IMR-90 (cell line): ENCODE measurements around the gene CSPG5. TPM values are rescaled to one million over a fixed set of nuclear protein-coding genes. Genes with fewer than 3 reads are reported as not detected.

Experiments used
- ATAC-seq: fragments of 200-7000 bp; cut with Tn5 transposase; 2 replicates; pipeline ENCODE4 v1.9.1; 2020; ENCODE audit warnings: low read depth, mild to moderate bottlenecking, moderate library complexity
- BruUV-seq: library from RNA; stranded (reverse); fragments of 400-500 nt; replicated peaks from 2 replicates; lab custom pipeline; 2021; lab: Mats Ljungman, UMichigan
- CTCF ChIA-PET: fragments of 300-600 bp; formaldehyde crosslinking; extraction: SDS; loops from one replicate; lab custom pipeline; 2021; ENCODE audit warnings: antibody characterized with exemption; lab: Yijun Ruan, JAX
- POLR2A ChIA-PET: fragments of 300-600 bp; sonication (Branson Sonifier 250); formaldehyde crosslinking; loops from one replicate; lab custom pipeline; 2022; ENCODE audit warnings: antibody characterized with exemption; ENCODE audit not compliant: unreplicated experiment; lab: Charles Lee
- DNase-seq: peaks from one replicate; pipeline ENCODE4 v3.0.0; 2013
- H2AFZ ChIP-seq: replicated peaks from 2 replicates; pipeline ENCODE3; 2013; ENCODE audit warnings: low read length, mild to moderate bottlenecking; ENCODE audit not compliant: poor library complexity
- H2AK5ac ChIP-seq: 2 replicates; pipeline ENCODE4 v1.6.1; 2013; ENCODE audit warnings: low read depth, low read length, inconsistent platforms
- H2AK9ac ChIP-seq: replicated peaks from 2 replicates; pipeline ENCODE3; 2013; ENCODE audit warnings: mild to moderate bottlenecking, low read depth, low read length, moderate library complexity; ENCODE audit not compliant: poor library complexity
- H2BK120ac ChIP-seq: 2 replicates; pipeline ENCODE4 v1.6.1; 2013; ENCODE audit warnings: low read depth, low read length, inconsistent platforms
- H2BK15ac ChIP-seq: 3 replicates; pipeline ENCODE4 v1.6.1; 2013; ENCODE audit warnings: low read depth, low read length, inconsistent platforms
- H2BK20ac ChIP-seq: 2 replicates; pipeline ENCODE4 v1.6.1; 2013; ENCODE audit warnings: low read depth, mild to moderate bottlenecking, inconsistent platforms, low read length, moderate library complexity
- H2BK5ac ChIP-seq: 2 replicates; pipeline ENCODE4 v1.6.1; 2013; ENCODE audit warnings: mild to moderate bottlenecking, low read depth, low read length, inconsistent platforms; ENCODE audit not compliant: poor library complexity, severe bottlenecking
- H3K14ac ChIP-seq: replicated peaks from 2 replicates; pipeline ENCODE4 v1.6.1; 2013; ENCODE audit warnings: low read depth, low read length, inconsistent platforms
- H3K18ac ChIP-seq: 2 replicates; pipeline ENCODE4 v1.6.1; 2013; ENCODE audit warnings: low read depth, low read length, control low read depth
- H3K23ac ChIP-seq: 2 replicates; pipeline ENCODE4 v1.6.1; 2013; ENCODE audit warnings: low read depth, low read length, inconsistent platforms
- H3K27ac ChIP-seq: 2 replicates; pipeline ENCODE4 v1.5.1; 2013; ENCODE audit warnings: mild to moderate bottlenecking, control low read depth, low read length; ENCODE audit not compliant: insufficient read depth
- H3K27me3 ChIP-seq: 2 replicates; pipeline ENCODE4 v1.6.1; 2013; ENCODE audit warnings: low read length; ENCODE audit not compliant: control insufficient read depth, insufficient read depth
- H3K36me3 ChIP-seq: 2 replicates; pipeline ENCODE4 v1.6.1; 2013; ENCODE audit warnings: low read length, mixed read lengths; ENCODE audit not compliant: control insufficient read depth, insufficient read depth
- H3K4ac ChIP-seq: 2 replicates; pipeline ENCODE4 v1.6.1; 2013; ENCODE audit warnings: low read depth, low read length, inconsistent platforms
- H3K4me1 ChIP-seq: 2 replicates; pipeline ENCODE4 v1.6.1; 2013; ENCODE audit warnings: low read length, mixed read lengths; ENCODE audit not compliant: control insufficient read depth, insufficient read depth
- H3K4me2 ChIP-seq: 2 replicates; pipeline ENCODE4 v1.6.1; 2013; ENCODE audit warnings: low read depth, mild to moderate bottlenecking, control low read depth, low read length, moderate library complexity
- H3K4me3 ChIP-seq: 2 replicates; pipeline ENCODE4 v1.5.1; 2013; ENCODE audit warnings: low read depth, mild to moderate bottlenecking, control low read depth, low read length, moderate library complexity; ENCODE audit not compliant: insufficient read depth
- H3K56ac ChIP-seq: 2 replicates; pipeline ENCODE4 v1.6.1; 2013; ENCODE audit warnings: low read length, inconsistent platforms; ENCODE audit not compliant: insufficient read depth; ENCODE audit errors: extremely low read depth
- H3K79me1 ChIP-seq, 2 experiments: 2 replicates each; pipeline ENCODE4 v1.6.1; 2013; ENCODE audit warnings: low read length in 2 of 2, inconsistent platforms in 1 of 2, low read depth in 1 of 2
- H3K9ac ChIP-seq: 2 replicates; pipeline ENCODE4 v1.6.1; 2013; ENCODE audit warnings: low read depth, low read length, control low read depth
- H3K9me1 ChIP-seq: 2 replicates; pipeline ENCODE4 v1.6.1; 2013; ENCODE audit warnings: low read length, inconsistent platforms; ENCODE audit not compliant: insufficient read depth
- H3K9me3 ChIP-seq: 2 replicates; pipeline ENCODE4 v1.6.1; 2013; ENCODE audit warnings: low read length; ENCODE audit not compliant: control insufficient read depth, insufficient read depth
- H4K20me1 ChIP-seq: 2 replicates; pipeline ENCODE4 v1.6.1; 2013; ENCODE audit warnings: low read length, inconsistent platforms; ENCODE audit not compliant: insufficient read depth
- H4K5ac ChIP-seq: 2 replicates; pipeline ENCODE4 v1.6.1; 2013; ENCODE audit warnings: mild to moderate bottlenecking, low read depth, low read length, control low read depth
- H4K8ac ChIP-seq, 2 experiments: 2 replicates each; pipeline ENCODE4 v1.6.1; 2013; ENCODE audit warnings: low read depth in 2 of 2, low read length in 2 of 2, control low read depth in 1 of 2, inconsistent platforms in 1 of 2
- H4K91ac ChIP-seq: 2 replicates; pipeline ENCODE4 v1.6.1; 2013; ENCODE audit warnings: low read depth, low read length, inconsistent platforms; ENCODE audit not compliant: insufficient read depth
- FOS ChIP-seq: fragments of 150-350 bp; IDR thresholded peaks from 2 replicates; pipeline ENCODE4 v1.6.1; 2016; ENCODE audit warnings: low read depth, low read length
- SMC3 ChIP-seq: fragments of 150-350 bp; IDR thresholded peaks from 2 replicates; pipeline ENCODE4 v1.6.1; 2016; ENCODE audit warnings: low read depth, mild to moderate bottlenecking, antibody characterized with exemption, low read length, moderate library complexity
- USF2 ChIP-seq: fragments of 150-350 bp; IDR thresholded peaks from 2 replicates; pipeline ENCODE4 v1.6.1; 2017; ENCODE audit warnings: mild to moderate bottlenecking, antibody characterized with exemption, low read length, low read depth
- WGBS, 2 experiments: methylation state at CpG; one replicate each; pipeline versions ENCODE4 v1.1.5 to v1.1.7; 2013; ENCODE audit warnings: missing lambda C conversion rate in 2 of 2; ENCODE audit not compliant: insufficient read length in 1 of 2; ENCODE audit errors: extremely low coverage in 2 of 2; 5-methylcytosine and 5-hydroxymethylcytosine counted together
- dilution Hi-C: fragments of 300-500 bp; cut with HindIII; formaldehyde crosslinking; loops from one replicate; pipeline ENCODE4 v1.14.3; 2018; ENCODE audit warnings: low sequenced_read_pairs; ENCODE audit not compliant: unreplicated experiment
- in situ Hi-C: fragments of 300-500 bp; cut with MboI; formaldehyde crosslinking; loops from 3 replicates; pipeline ENCODE4 v1.14.3; 2019; ENCODE audit warnings: low sequenced_read_pairs, inconsistent platforms, mixed read lengths
- intact Hi-C: fragments of 100-400 bp; cut with micrococcal nuclease; formaldehyde crosslinking; loops from 2 replicates; pipeline ENCODE4 v1.10.0; 2022
- polyA plus RNA-seq, 3 experiments: library from polyadenylated mRNA; depleted of rRNA; stranded (reverse); fragments of >200 nt; gene quantifications; 2 replicates each; pipeline ENCODE4 v1.2.3, GENCODE V29; 2012; ENCODE audit warnings: low replicate concordance in 1 of 3
- total RNA-seq: library from RNA; depleted of rRNA; stranded (reverse); fragments of >200 nt; gene quantifications from 2 replicates; pipeline ENCODE4 v1.2.3, GENCODE V29; 2012

CSPG5 gene
- total and polyA plus RNA-seq, 2 of the 4 experiments (the other 2 are of a cell fraction), result under 0.01 to 0.10 TPM

DNA sequence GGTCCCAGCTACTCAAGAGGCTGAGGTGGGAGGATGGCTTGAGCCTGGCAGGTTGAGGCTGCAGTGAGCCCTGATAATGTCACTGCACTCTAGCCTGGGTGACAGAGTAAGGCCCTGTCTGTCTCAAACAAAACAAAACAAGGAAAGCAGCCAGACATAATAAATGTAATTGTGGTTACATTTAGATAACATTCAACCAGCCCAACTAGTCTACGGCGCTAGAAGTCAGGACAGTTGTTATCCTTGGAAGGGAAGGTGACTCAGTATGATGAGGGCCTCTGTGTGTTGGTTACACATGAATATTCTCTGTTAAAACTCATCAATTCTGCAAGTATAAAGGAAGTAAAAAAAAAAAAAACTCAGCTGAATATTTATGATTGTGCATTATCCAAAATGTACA is 27.0 kb upstream of the CSPG5 start:
- Histone ChIP-seq H3K36me3 (peaks cover 31% of the 10 kb centered on the region), H4K91ac (no peak overlapping the region), H3K27me3 (no peaks in the 10 kb centered on the region), H2BK15ac (no peak overlapping the region), H3K14ac (no peak overlapping the region), H2AK9ac (no peak overlapping the region), H4K20me1 (peaks cover 16% of the 10 kb centered on the region), H4K5ac (no peak overlapping the region), H3K4ac (no peak overlapping the region), H3K4me2 (no peak overlapping the region), H3K23ac (no peak overlapping the region), H3K9me1 (peaks cover 21% of the 10 kb centered on the region), H2BK5ac (no peak overlapping the region), H3K4me3 (no peak overlapping the region), H2AFZ (no peak overlapping the region), H2AK5ac (no peak overlapping the region), H4K8ac (no peak overlapping the region), H3K56ac (no peak overlapping the region), H3K27ac (no peak overlapping the region), H3K79me1 (peaks cover 21 to 36% of the 10 kb centered on the region in 2 experiments), H3K18ac (no peak overlapping the region), H2BK120ac (no peak overlapping the region), H3K9ac (no peak overlapping the region), H3K9me3 (no peaks in the 10 kb centered on the region), H3K4me1 (peaks cover 2% of the 10 kb centered on the region; the same call in 1 of the 2 replicates), H2BK20ac (no peak overlapping the region)
- ChIA-PET CTCF (no interaction called here), POLR2A (no interaction called here)
- no TSS peak for BruUV-seq
- TF ChIP-seq FOS (peak; percentile 23; the same call in 1 of the 2 replicates), SMC3 (0 out of 2 replicates have a peak, but pooled peaks have one; percentile 3), USF2 (no peak)
- ATAC-seq (peak; percentile 77), DNase-seq (peak; percentile 78)
- dilution Hi-C loops, result no loop called here
- intact Hi-C loops, result no loop called here
- in situ Hi-C loops, result no loop called here
- no CpG with 5 or more reads among the region's 2 CpGs for WGBS, 2 experiments
